ENCODE measurements around the gene SORCS2.

Gene SORCS2

GRCh38 chr4:7668826-7669225 lies 476.5 kb downstream of the SORCS2 start:
- Histone ChIP-seq H3K27ac (ENCODE audit: low read length) (no peak overlapping the region), H3K9ac (ENCODE audit: low read depth, low read length) (no peak overlapping the region), H3K4me1 (ENCODE audit: insufficient read depth, low read length) (no peaks in the 10 kb centered on the region), H3K4me3 (ENCODE audit: low read length) (no peak overlapping the region), H3K27me3 (ENCODE audit: insufficient read depth, low read length) (no peaks in the 10 kb centered on the region), H3K36me3 (ENCODE audit: insufficient read depth, low read depth, low read length) (no peaks in the 10 kb centered on the region), H3K9me3 (ENCODE audit: insufficient read depth, low read depth, low read length) (peaks cover 8% of the 10 kb centered on the region; the same call in 1 of the 2 replicates)

- no peak overlapping the region for H3K9ac ChIP-seq (ENCODE audit: low read depth, low read length)
- H3K27me3 ChIP-seq (ENCODE audit: insufficient read depth, low read length) = no peaks in the 10 kb centered on the region
- no peaks in the 10 kb centered on the region for H3K4me1 ChIP-seq (ENCODE audit: insufficient read depth, low read length)
- H3K27ac ChIP-seq (ENCODE audit: low read length) = no peak overlapping the region
- H3K9me3 ChIP-seq (ENCODE audit: insufficient read depth, low read depth, low read length) = peaks cover 8% of the 10 kb centered on the region; the same call in 1 of the 2 replicates
- no peaks in the 10 kb centered on the region for H3K36me3 ChIP-seq (ENCODE audit: insufficient read depth, low read depth, low read length)
- H3K4me3 ChIP-seq (ENCODE audit: low read length) = no peak overlapping the region
These were observed 480.3 kb downstream of the SORCS2 start for GRCh38 chr4:7672601-7673000.

- no peak overlapping the region for H3K27ac ChIP-seq (ENCODE audit: low read length)
- H3K9ac ChIP-seq (ENCODE audit: low read depth, low read length) = no peak overlapping the region
- H3K4me3 ChIP-seq (ENCODE audit: low read length) = no peak overlapping the region
- H3K27me3 ChIP-seq (ENCODE audit: insufficient read depth, low read length) = no peaks in the 10 kb centered on the region
- H3K4me1 ChIP-seq (ENCODE audit: insufficient read depth, low read length) = no peaks in the 10 kb centered on the region
- H3K9me3 ChIP-seq (ENCODE audit: insufficient read depth, low read depth, low read length) = peaks cover 8% of the 10 kb centered on the region; the same call in 1 of the 2 replicates
- H3K36me3 ChIP-seq (ENCODE audit: insufficient read depth, low read depth, low read length) = no peaks in the 10 kb centered on the region
These were observed 480.8 kb downstream of the SORCS2 start for GRCh38 chr4:7673121-7673520.

- no peak overlapping the region for H3K9ac ChIP-seq (ENCODE audit: low read depth, low read length)
- no peak overlapping the region for H3K4me3 ChIP-seq (ENCODE audit: low read length)
- peaks cover 8% of the 10 kb centered on the region; the same call in 1 of the 2 replicates for H3K9me3 ChIP-seq (ENCODE audit: insufficient read depth, low read depth, low read length)
- no peak overlapping the region for H3K27ac ChIP-seq (ENCODE audit: low read length)
- no peaks in the 10 kb centered on the region for H3K27me3 ChIP-seq (ENCODE audit: insufficient read depth, low read length)
- no peaks in the 10 kb centered on the region for H3K4me1 ChIP-seq (ENCODE audit: insufficient read depth, low read length)
- no peaks in the 10 kb centered on the region for H3K36me3 ChIP-seq (ENCODE audit: insufficient read depth, low read depth, low read length)
These were observed 482.4 kb downstream of the SORCS2 start for GRCh38 chr4:7674706-7675105.

- H3K4me3 ChIP-seq (ENCODE audit: low read length) = no peak overlapping the region
- H3K36me3 ChIP-seq (ENCODE audit: insufficient read depth, low read depth, low read length) = no peaks in the 10 kb centered on the region
- peaks cover 8% of the 10 kb centered on the region; the same call in 1 of the 2 replicates for H3K9me3 ChIP-seq (ENCODE audit: insufficient read depth, low read depth, low read length)
- H3K4me1 ChIP-seq (ENCODE audit: insufficient read depth, low read length) = no peaks in the 10 kb centered on the region
- no peak overlapping the region for H3K27ac ChIP-seq (ENCODE audit: low read length)
- H3K27me3 ChIP-seq (ENCODE audit: insufficient read depth, low read length) = no peaks in the 10 kb centered on the region
- H3K9ac ChIP-seq (ENCODE audit: low read depth, low read length) = no peak overlapping the region
These were observed 482.8 kb downstream of the SORCS2 start for GRCh38 chr4:7675136-7675535.

- Histone ChIP-seq H3K4me3 (ENCODE audit: low read length) (no peak overlapping the region), H3K9ac (ENCODE audit: low read depth, low read length) (no peak overlapping the region), H3K4me1 (ENCODE audit: insufficient read depth, low read length) (no peaks in the 10 kb centered on the region), H3K27ac (ENCODE audit: low read length) (no peak overlapping the region), H3K36me3 (ENCODE audit: insufficient read depth, low read depth, low read length) (no peaks in the 10 kb centered on the region), H3K27me3 (ENCODE audit: insufficient read depth, low read length) (no peaks in the 10 kb centered on the region), H3K9me3 (ENCODE audit: insufficient read depth, low read depth, low read length) (peaks cover 8% of the 10 kb centered on the region; the same call in 1 of the 2 replicates)
These were observed 483.4 kb downstream of the SORCS2 start for GRCh38 chr4:7675612-7676320.

- Histone ChIP-seq H3K27ac (ENCODE audit: low read length) (no peak overlapping the region), H3K36me3 (ENCODE audit: insufficient read depth, low read depth, low read length) (no peaks in the 10 kb centered on the region), H3K4me3 (ENCODE audit: low read length) (no peak overlapping the region), H3K9me3 (ENCODE audit: insufficient read depth, low read depth, low read length) (0 out of 2 replicates have a peak, but pooled peaks cover 2% of the 10 kb centered on the region), H3K9ac (ENCODE audit: low read depth, low read length) (0 out of 2 replicates have a peak overlapping the region, but pooled peaks have one; percentile 7), H3K27me3 (ENCODE audit: insufficient read depth, low read length) (no peaks in the 10 kb centered on the region), H3K4me1 (ENCODE audit: insufficient read depth, low read length) (no peaks in the 10 kb centered on the region)
These were observed 484.1 kb downstream of the SORCS2 start for GRCh38 chr4:7676398-7676922.

GRCh38 chr4:7677086-7677485 lies 484.7 kb downstream of the SORCS2 start:
- no peaks in the 10 kb centered on the region for H3K27me3 ChIP-seq (ENCODE audit: insufficient read depth, low read length)
- H3K9ac ChIP-seq (ENCODE audit: low read depth, low read length) = no peak overlapping the region
- H3K4me1 ChIP-seq (ENCODE audit: insufficient read depth, low read length) = no peaks in the 10 kb centered on the region
- H3K27ac ChIP-seq (ENCODE audit: low read length) = no peak overlapping the region
- H3K36me3 ChIP-seq (ENCODE audit: insufficient read depth, low read depth, low read length) = no peaks in the 10 kb centered on the region
- no peaks in the 10 kb centered on the region for H3K9me3 ChIP-seq (ENCODE audit: insufficient read depth, low read depth, low read length)
- H3K4me3 ChIP-seq (ENCODE audit: low read length) = no peak overlapping the region

GRCh38 chr4:7677799-7678301 lies 485.5 kb downstream of the SORCS2 start:
- H3K4me3 ChIP-seq (ENCODE audit: low read length) = no peak overlapping the region
- peaks cover 5% of the 10 kb centered on the region for H3K9me3 ChIP-seq (ENCODE audit: insufficient read depth, low read depth, low read length)
- no peak overlapping the region for H3K27ac ChIP-seq (ENCODE audit: low read length)
- no peaks in the 10 kb centered on the region for H3K36me3 ChIP-seq (ENCODE audit: insufficient read depth, low read depth, low read length)
- no peaks in the 10 kb centered on the region for H3K27me3 ChIP-seq (ENCODE audit: insufficient read depth, low read length)
- no peaks in the 10 kb centered on the region for H3K4me1 ChIP-seq (ENCODE audit: insufficient read depth, low read length)
- H3K9ac ChIP-seq (ENCODE audit: low read depth, low read length) = no peak overlapping the region

GRCh38 chr4:7678318-7678852 lies 486.0 kb downstream of the SORCS2 start:
- no peak overlapping the region for H3K27ac ChIP-seq (ENCODE audit: low read length)
- no peaks in the 10 kb centered on the region for H3K4me1 ChIP-seq (ENCODE audit: insufficient read depth, low read length)
- H3K9me3 ChIP-seq (ENCODE audit: insufficient read depth, low read depth, low read length) = peaks cover 8% of the 10 kb centered on the region
- H3K27me3 ChIP-seq (ENCODE audit: insufficient read depth, low read length) = no peaks in the 10 kb centered on the region
- H3K4me3 ChIP-seq (ENCODE audit: low read length) = no peak overlapping the region
- H3K9ac ChIP-seq (ENCODE audit: low read depth, low read length) = no peak overlapping the region
- H3K36me3 ChIP-seq (ENCODE audit: insufficient read depth, low read depth, low read length) = no peaks in the 10 kb centered on the region

- no peaks in the 10 kb centered on the region for H3K27me3 ChIP-seq (ENCODE audit: insufficient read depth, low read length)
- no peak overlapping the region for H3K9ac ChIP-seq (ENCODE audit: low read depth, low read length)
- H3K36me3 ChIP-seq (ENCODE audit: insufficient read depth, low read depth, low read length) = no peaks in the 10 kb centered on the region
- peaks cover 8% of the 10 kb centered on the region for H3K9me3 ChIP-seq (ENCODE audit: insufficient read depth, low read depth, low read length)
- no peak overlapping the region for H3K27ac ChIP-seq (ENCODE audit: low read length)
- no peaks in the 10 kb centered on the region for H3K4me1 ChIP-seq (ENCODE audit: insufficient read depth, low read length)
- H3K4me3 ChIP-seq (ENCODE audit: low read length) = no peak overlapping the region
These were observed 487.2 kb downstream of the SORCS2 start for GRCh38 chr4:7679406-7680040.

Measured in iPS-20b (cell line).